HEK293 (cell line): Measurements from ENCODE around the gene ACSL3.

Experiments used
- CTCF ChIA-PET: fragments of 350-600 bp; formaldehyde crosslinking; extraction: SDS; loops from one replicate; lab custom pipeline; 2021; ENCODE audit warnings: antibody characterized with exemption; lab: Yijun Ruan, JAX
- POLR2A ChIA-PET: fragments of 300-600 bp; formaldehyde crosslinking; extraction: SDS; loops from one replicate; lab custom pipeline; 2020; ENCODE audit warnings: antibody characterized with exemption, inconsistent platforms; lab: Yijun Ruan, JAX
- H3K27ac ChIP-seq: fragments of 200-500 bp; sonication (Bioruptor generic); 2 replicates; pipeline ENCODE4 v1.5.1; 2014; ENCODE audit warnings: low read depth, low read length, control low read depth, inconsistent platforms; ENCODE audit errors: extremely low read depth
- H3K36me3 ChIP-seq, 2 experiments: fragments of 200-500 bp in 1 of 2; sonication (Bioruptor generic) in 1 of 2; 1 replicate in 1 of 2; 2 replicates in 1 of 2; pipeline ENCODE4 v1.5.1; 2014 to 2017; ENCODE audit warnings: inconsistent platforms in 2 of 2, low read length in 2 of 2; ENCODE audit not compliant: control insufficient read depth in 2 of 2, insufficient read depth in 1 of 2
- H3K4me1 ChIP-seq: fragments of 200-500 bp; sonication (Bioruptor generic); 2 replicates; pipeline ENCODE4 v1.5.1; 2014; ENCODE audit warnings: mild to moderate bottlenecking, low read length, inconsistent platforms; ENCODE audit not compliant: control insufficient read depth, insufficient read depth
- H3K4me3 ChIP-seq: 2 replicates; pipeline ENCODE4 v1.5.1; 2011; ENCODE audit warnings: low read depth, mild to moderate bottlenecking, control low read depth, low read length, moderate library complexity
- H3K9me3 ChIP-seq: fragments of 200-500 bp; sonication (Bioruptor generic); 2 replicates; pipeline ENCODE4 v1.5.1; 2014; ENCODE audit warnings: low read depth, low read length, inconsistent platforms; ENCODE audit not compliant: control insufficient read depth, insufficient read depth
- AEBP2 ChIP-seq: fragments of 450-650 bp; formaldehyde crosslinking; IDR thresholded peaks from 2 replicates; pipeline ENCODE4 v1.5.1; 2016; ENCODE audit warnings: missing biosample characterization, missing genetic modification characterization, borderline replicate concordance
- BCL11B ChIP-seq: fragments of 450-650 bp; formaldehyde crosslinking; IDR thresholded peaks from 2 replicates; pipeline ENCODE4 v1.5.1; 2016; ENCODE audit warnings: low read depth, missing biosample characterization, missing genetic modification characterization
- BCL6B ChIP-seq: fragments of 450-650 bp; formaldehyde crosslinking; IDR thresholded peaks from 2 replicates; pipeline ENCODE4 v1.5.1; 2017; ENCODE audit warnings: missing biosample characterization, missing genetic modification characterization
- HOXA7 ChIP-seq: sonication (generic); formaldehyde crosslinking; IDR thresholded peaks from 2 replicates; pipeline ENCODE4 v1.8.1; 2022; ENCODE audit warnings: missing genetic modification reagents, borderline replicate concordance
- KLF16 ChIP-seq: fragments of 450-650 bp; formaldehyde crosslinking; IDR thresholded peaks from 2 replicates; pipeline ENCODE4 v1.5.1; 2017; ENCODE audit warnings: missing biosample characterization, missing genetic modification characterization
- MEIS1 ChIP-seq: sonication (generic); formaldehyde crosslinking; IDR thresholded peaks from 2 replicates; pipeline ENCODE4 v1.8.1; 2022; ENCODE audit warnings: missing genetic modification reagents, mild to moderate bottlenecking, borderline replicate concordance
- MZF1 ChIP-seq: fragments of 450-650 bp; formaldehyde crosslinking; IDR thresholded peaks from 2 replicates; pipeline ENCODE4 v1.5.1; 2017; ENCODE audit warnings: missing biosample characterization, missing genetic modification characterization, borderline replicate concordance
- OVOL3 ChIP-seq: fragments of 450-650 bp; formaldehyde crosslinking; IDR thresholded peaks from 2 replicates; pipeline ENCODE4 v1.5.1; 2016; ENCODE audit warnings: missing biosample characterization, missing genetic modification characterization
- PRDM1 ChIP-seq: fragments of 450-650 bp; formaldehyde crosslinking; IDR thresholded peaks from 2 replicates; pipeline ENCODE4; 2016; ENCODE audit warnings: missing biosample characterization, missing genetic modification characterization
- PRDM6 ChIP-seq: fragments of 450-650 bp; formaldehyde crosslinking; IDR thresholded peaks from 2 replicates; pipeline ENCODE4 v1.5.1; 2017; ENCODE audit warnings: missing biosample characterization, missing genetic modification characterization
- RBAK ChIP-seq: fragments of 450-650 bp; formaldehyde crosslinking; IDR thresholded peaks from 2 replicates; pipeline ENCODE4 v1.5.1; 2016; ENCODE audit warnings: missing biosample characterization, missing genetic modification characterization
- SP3 ChIP-seq: fragments of 450-650 bp; formaldehyde crosslinking; IDR thresholded peaks from 2 replicates; pipeline ENCODE4 v1.5.1; 2016; ENCODE audit warnings: missing biosample characterization, missing genetic modification characterization
- TCF7L2 ChIP-seq: IDR thresholded peaks from 2 replicates; pipeline ENCODE4 v1.6.1; 2011; ENCODE audit warnings: low read depth, mild to moderate bottlenecking, inconsistent platforms, low read length, moderate library complexity, borderline replicate concordance
- ZNF114 ChIP-seq: fragments of 450-650 bp; formaldehyde crosslinking; IDR thresholded peaks from 2 replicates; pipeline ENCODE4 v1.5.0; 2017; ENCODE audit warnings: missing biosample characterization, missing genetic modification characterization
- ZNF19 ChIP-seq: fragments of 450-650 bp; formaldehyde crosslinking; IDR thresholded peaks from 2 replicates; pipeline ENCODE4; 2016; ENCODE audit warnings: missing biosample characterization, missing genetic modification characterization, low read depth
- ZNF513 ChIP-seq: fragments of 450-650 bp; IDR thresholded peaks from 2 replicates; pipeline ENCODE4 v1.5.1; 2018; ENCODE audit warnings: missing biosample characterization, missing genetic modification characterization
- ZNF529 ChIP-seq: fragments of 450-650 bp; formaldehyde crosslinking; IDR thresholded peaks from 2 replicates; pipeline ENCODE4 v1.5.1; 2017; ENCODE audit warnings: missing genetic modification characterization, missing biosample characterization; ENCODE audit not compliant: insufficient replicate concordance
- ZNF560 ChIP-seq: fragments of 450-650 bp; formaldehyde crosslinking; IDR thresholded peaks from 2 replicates; pipeline ENCODE4 v1.5.1; 2017; ENCODE audit warnings: missing biosample characterization, missing genetic modification characterization, borderline replicate concordance
- ZNF585B ChIP-seq: fragments of 450-650 bp; formaldehyde crosslinking; IDR thresholded peaks from 2 replicates; pipeline ENCODE4 v1.5.1; 2016; ENCODE audit warnings: missing biosample characterization, missing genetic modification characterization
- ZNF596 ChIP-seq: fragments of 450-650 bp; IDR thresholded peaks from 2 replicates; pipeline ENCODE4 v1.5.0; 2018; ENCODE audit warnings: missing biosample characterization, mild to moderate bottlenecking, missing genetic modification characterization, moderate library complexity
- ZNF621 ChIP-seq: fragments of 450-650 bp; formaldehyde crosslinking; IDR thresholded peaks from 2 replicates; pipeline ENCODE4 v1.5.1; 2017; ENCODE audit warnings: missing biosample characterization, missing genetic modification characterization
- ZNF626 ChIP-seq: fragments of 450-650 bp; sonication (Bioruptor Pico); formaldehyde crosslinking; IDR thresholded peaks from 2 replicates; pipeline ENCODE4 v1.5.1; 2018; ENCODE audit warnings: missing biosample characterization, missing genetic modification characterization, inconsistent platforms
- ZNF660 ChIP-seq: fragments of 450-650 bp; IDR thresholded peaks from 2 replicates; pipeline ENCODE4 v1.5.1; 2018; ENCODE audit warnings: missing biosample characterization, mild to moderate bottlenecking, missing genetic modification characterization
- ZNF692 ChIP-seq: fragments of 450-650 bp; formaldehyde crosslinking; IDR thresholded peaks from 2 replicates; pipeline ENCODE4 v1.5.1; 2016; ENCODE audit warnings: missing biosample characterization, missing genetic modification characterization
- ZNF776 ChIP-seq: fragments of 450-650 bp; formaldehyde crosslinking; IDR thresholded peaks from 2 replicates; pipeline ENCODE4 v1.5.0; 2017; ENCODE audit warnings: missing biosample characterization, missing genetic modification characterization, borderline replicate concordance
- ZNF830 ChIP-seq: fragments of 450-650 bp; IDR thresholded peaks from 2 replicates; pipeline ENCODE4 v1.5.0; 2018; ENCODE audit warnings: missing biosample characterization, missing genetic modification characterization, low read depth, mild to moderate bottlenecking, moderate library complexity

Gene ACSL3

GRCh38 chr2:222959358-222959757, 98.5 kb downstream of the ACSL3 start (continued):
- TF ChIP-seq AEBP2 (tag by site-specific recombination): no peak
- TF ChIP-seq ZNF529 (tag by site-specific recombination): no peak
- TF ChIP-seq RBAK (tag by site-specific recombination): no peak
- no peak for TF ChIP-seq ZNF560 (tag by site-specific recombination)
- no peak for TF ChIP-seq HOXA7
- TF ChIP-seq BCL6B (tag by site-specific recombination): no peak
- no peak for TF ChIP-seq ZNF776 (tag by site-specific recombination)
- no peak for TF ChIP-seq MZF1 (tag by site-specific recombination)
- no peak for TF ChIP-seq ZNF585B

GRCh38 chr2:222960126-222960525, 99.3 kb downstream of the ACSL3 start:
- H3K4me1 ChIP-seq: no peaks in the 10 kb centered on the region
- no peak overlapping the region for H3K4me3 ChIP-seq
- ChIA-PET CTCF (interaction anchor here (0.8 to 2.1 kb wide), 3 partner anchors 11 to 21 kb away, joined by 4 to 9 read pairs (median 9); no protein-coding TSS in a partner anchor), POLR2A (no interaction called here)
- H3K9me3 ChIP-seq: no peaks in the 10 kb centered on the region
- TF ChIP-seq PRDM6 (tag by site-specific recombination) (no peak), ZNF596 (no peak), PRDM1 (no peak), ZNF830 (no peak), MEIS1 (no peak), ZNF560 (tag by site-specific recombination) (no peak), OVOL3 (tag by site-specific recombination) (no peak), ZNF626 (tag by site-specific recombination) (no peak), ZNF621 (tag by site-specific recombination) (no peak), BCL11B (tag by site-specific recombination) (no peak)
- no peaks in the 10 kb centered on the region for H3K36me3 ChIP-seq
- no peak overlapping the region for H3K27ac ChIP-seq

GRCh38 chr2:222963641-222964040, 102.8 kb downstream of the ACSL3 start:
- ChIA-PET CTCF (no interaction called here), POLR2A (no interaction called here)
- Histone ChIP-seq H3K27ac (no peak overlapping the region), H3K36me3 (no peaks in the 10 kb centered on the region), H3K9me3 (no peaks in the 10 kb centered on the region), H3K4me1 (no peaks in the 10 kb centered on the region), H3K4me3 (no peak overlapping the region)
- no peak for TF ChIP-seq ZNF660 (tag by site-specific recombination)
- no peak for TF ChIP-seq SP3 (tag by site-specific recombination)
- TF ChIP-seq KLF16: no peak
- TF ChIP-seq TCF7L2: no peak
- TF ChIP-seq ZNF585B: no peak
- TF ChIP-seq ZNF19 (tag by site-specific recombination): no peak
- no peak for TF ChIP-seq ZNF114 (tag by site-specific recombination)
- TF ChIP-seq ZNF692 (tag by site-specific recombination): no peak
- TF ChIP-seq HOXA7: no peak
- no peak for TF ChIP-seq PRDM6 (tag by site-specific recombination)
- no peak for TF ChIP-seq ZNF513 (tag by site-specific recombination)
